ENCODE results near the gene KRT14. TPM values are rescaled to one million over a fixed set of nuclear protein-coding genes. Genes with fewer than 3 reads are reported as not detected.

KRT14 gene
- total RNA-seq, 1 experiment from 2014 or later = not detected

DNA sequence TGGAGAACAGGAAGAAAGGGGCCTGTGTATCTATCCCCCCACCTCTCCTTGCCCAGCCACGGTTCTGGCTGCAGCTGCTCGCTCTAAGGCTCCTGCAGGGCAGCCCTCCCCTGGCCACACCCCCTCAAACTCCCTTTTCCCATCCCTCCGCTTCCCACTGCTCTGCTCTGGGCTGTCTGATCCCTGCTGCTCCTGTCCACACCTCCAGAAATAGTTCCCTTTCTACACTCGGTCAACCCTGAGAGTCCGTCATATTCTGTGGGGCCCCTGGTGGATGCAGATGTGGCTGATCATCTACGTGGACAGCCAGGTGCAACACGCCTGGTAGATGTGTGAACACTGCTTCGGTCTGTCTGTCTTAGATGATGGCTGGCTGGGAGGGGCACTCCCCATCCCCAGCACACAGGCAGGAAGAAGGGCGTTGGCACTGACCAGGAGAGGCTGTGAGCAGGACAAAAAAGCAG, 39.3 kb downstream of the KRT14 start:
- Histone ChIP-seq H3K9ac (ENCODE audit: extremely low read depth, insufficient read length, low read length) (no peak overlapping the region), H3K9me3 (ENCODE audit: control insufficient read depth, low read depth, low read length) (no peaks in the 10 kb centered on the region), H2BK120ac (ENCODE audit: low read depth, low read length, poor library complexity, severe bottlenecking) (no peak overlapping the region), H3K56ac (ENCODE audit: insufficient read length, low read depth, low read length) (no peak overlapping the region), H3K79me1 (ENCODE audit: insufficient read depth, low read depth, low read length, poor library complexity, severe bottlenecking) (no peaks in the 10 kb centered on the region), H3K79me2 (ENCODE audit: insufficient read depth, low read length) (no peaks in the 10 kb centered on the region), H2AK5ac (ENCODE audit: insufficient read length, low read length) (no peak overlapping the region), H4K8ac (replicated peaks; ENCODE audit: insufficient read length, low read depth, low read length) (peak overlapping the region; percentile 58), H3K4me1 (ENCODE audit: insufficient read depth, low read length) (no peaks in the 10 kb centered on the region), H3K4ac (ENCODE audit: low read depth, low read length) (no peak overlapping the region), H4K5ac (ENCODE audit: insufficient read length, low read depth, low read length) (no peak overlapping the region), H3K14ac (ENCODE audit: insufficient read depth, low read length) (no peak overlapping the region; the same call in 1 of the 2 replicates), H3K18ac (ENCODE audit: insufficient read length, low read depth, low read length) (no peak overlapping the region), H3K27ac (ENCODE audit: insufficient read length, low read depth, low read length) (no peak overlapping the region), H3K23ac (ENCODE audit: insufficient read length, low read depth, low read length) (no peak overlapping the region), H4K91ac (ENCODE audit: insufficient read length, low read depth, low read length) (no peak overlapping the region), H2BK5ac (ENCODE audit: insufficient read length, low read length) (no peak overlapping the region), H3K27me3 (ENCODE audit: insufficient read depth, low read length) (no peaks in the 10 kb centered on the region), H2AFZ (ENCODE audit: low read length) (no peak overlapping the region), H2BK15ac (ENCODE audit: low read depth, low read length) (no peak overlapping the region), H2BK20ac (ENCODE audit: low read depth, low read length, poor library complexity, severe bottlenecking) (no peak overlapping the region), H4K20me1 (ENCODE audit: control insufficient read depth, insufficient read depth, insufficient read length) (no peaks in the 10 kb centered on the region), H3T11ph (ENCODE audit: low read length) (no peak overlapping the region), H3K23me2 (ENCODE audit: insufficient read length, low read depth, low read length, poor library complexity, severe bottlenecking) (no peaks in the 10 kb centered on the region), H3K4me2 (ENCODE audit: insufficient read depth, insufficient read length, low read length) (no peak overlapping the region), H2BK12ac (ENCODE audit: insufficient read length, low read depth, low read length) (no peak overlapping the region)
- peaks cover 0 to 13% (median 1%) of the 10 kb centered on the region in 3 experiments; a peak in 4 of 7 replicates for H3K36me3 Mint-ChIP-seq (ENCODE audit: insufficient read depth in 1 of 3, low read depth in 3 of 3)
- peaks cover 29 to 41% of the 10 kb centered on the region in 2 experiments for H3K4me1 Mint-ChIP-seq
- H3K27me3 Mint-ChIP-seq (ENCODE audit: low read depth) = peaks cover 17% of the 10 kb centered on the region
- peaks cover 3 to 13% of the 10 kb centered on the region in 2 experiments; a peak in 4 of 5 replicates for H3K9me3 Mint-ChIP-seq
- WGBS (ENCODE audit: extremely low coverage, insufficient read length, low lambda C conversion rate) = no CpG with 5 or more reads among the region's 9 CpGs
- TF ChIP-seq, protein P1, sequence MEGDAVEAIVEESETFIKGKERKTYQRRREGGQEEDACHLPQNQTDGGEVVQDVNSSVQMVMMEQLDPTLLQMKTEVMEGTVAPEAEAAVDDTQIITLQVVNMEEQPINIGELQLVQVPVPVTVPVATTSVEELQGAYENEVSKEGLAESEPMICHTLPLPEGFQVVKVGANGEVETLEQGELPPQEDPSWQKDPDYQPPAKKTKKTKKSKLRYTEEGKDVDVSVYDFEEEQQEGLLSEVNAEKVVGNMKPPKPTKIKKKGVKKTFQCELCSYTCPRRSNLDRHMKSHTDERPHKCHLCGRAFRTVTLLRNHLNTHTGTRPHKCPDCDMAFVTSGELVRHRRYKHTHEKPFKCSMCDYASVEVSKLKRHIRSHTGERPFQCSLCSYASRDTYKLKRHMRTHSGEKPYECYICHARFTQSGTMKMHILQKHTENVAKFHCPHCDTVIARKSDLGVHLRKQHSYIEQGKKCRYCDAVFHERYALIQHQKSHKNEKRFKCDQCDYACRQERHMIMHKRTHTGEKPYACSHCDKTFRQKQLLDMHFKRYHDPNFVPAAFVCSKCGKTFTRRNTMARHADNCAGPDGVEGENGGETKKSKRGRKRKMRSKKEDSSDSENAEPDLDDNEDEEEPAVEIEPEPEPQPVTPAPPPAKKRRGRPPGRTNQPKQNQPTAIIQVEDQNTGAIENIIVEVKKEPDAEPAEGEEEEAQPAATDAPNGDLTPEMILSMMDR (conservative IDR thresholded peaks at IDR 0.05) = no peak
- DNase-seq = no peak
- H3K27ac Mint-ChIP-seq = no peak overlapping the region
- H3K4me3 Mint-ChIP-seq = no peak overlapping the region; a peak in 1 of 5 replicates

Data from H9 (cell line).